GM18505 (cell line): ENCODE results near the gene BMI1.

ENCODE experiments used
- ATAC-seq: cut with Tn5 transposase; IDR thresholded peaks from one replicate; pipeline ENCODE4 v1.9.1; 2021; ENCODE audit not compliant: unreplicated experiment
- POLR2A ChIP-seq: IDR thresholded peaks from 4 replicates; pipeline ENCODE4 v1.6.1; 2011; ENCODE audit warnings: borderline replicate concordance; ENCODE audit not compliant: insufficient read depth, insufficient read length; ENCODE audit errors: extremely low read depth

The BMI1 gene

GRCh38 chr10:22372917-22373316, 52.0 kb downstream of the BMI1 start:
- TF ChIP-seq POLR2A, result no peak
- no peak for ATAC-seq

DNA sequence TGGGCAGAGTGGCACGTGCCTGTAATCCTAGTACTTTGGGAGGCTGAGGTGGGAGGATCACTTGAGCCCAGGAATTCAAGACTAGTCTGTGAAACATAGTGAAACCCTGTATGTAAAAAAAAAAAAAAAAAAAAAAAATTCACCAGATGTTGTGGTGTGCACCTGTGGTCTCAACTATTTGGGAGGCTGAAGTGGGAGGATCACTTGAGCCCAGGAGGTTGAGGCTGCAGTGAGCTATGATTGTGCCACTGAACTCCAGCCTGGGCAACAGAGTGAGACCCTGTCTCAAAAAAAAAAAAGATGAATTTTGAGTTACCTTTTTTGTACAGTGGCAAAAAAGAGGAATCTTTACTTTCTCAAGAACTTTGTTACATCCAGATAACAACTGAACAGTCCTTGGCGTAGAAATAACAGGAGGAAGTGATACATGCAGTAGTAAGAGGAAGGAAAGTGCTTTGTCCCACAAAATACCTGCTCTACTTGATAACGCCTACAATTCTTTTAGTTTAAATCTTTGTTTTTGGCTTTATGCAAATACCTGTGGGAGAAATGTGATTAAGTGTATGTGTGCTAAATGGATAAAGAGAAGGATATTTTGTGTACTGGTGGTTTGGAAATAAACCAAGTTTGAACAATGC, 53.7 kb downstream of the BMI1 start:
- TF ChIP-seq POLR2A, result no peak
- ATAC-seq, result no peak

GRCh38 chr10:22379059-22379458, 58.2 kb downstream of the BMI1 start:
- no peak for ATAC-seq
- no peak for TF ChIP-seq POLR2A
